ENCODE data around the gene MED7.

GRCh38 chr5:157121709-157122108, 21.0 kb downstream of the MED7 start:
- TF ChIP-seq CTCF (IDR thresholded peaks at IDR 0.05) = no peak
- no peak for TF ChIP-seq POLR2A (IDR thresholded peaks at IDR 0.05)

All from body of pancreas (tissue), 4 donors.